Neural cell (in vitro differentiated cells): Measurements from ENCODE around the gene RBM15.

Experiments
- MXI1 ChIP-seq: fragments of 450-650 bp; conservative IDR thresholded peaks from 2 replicates; pipeline ENCODE4 v1.6.1; 2014; ENCODE audit warnings: antibody characterized with exemption, mild to moderate bottlenecking; ENCODE audit not compliant: poor library complexity, severe bottlenecking
- POLR2AphosphoS5 ChIP-seq: IDR thresholded peaks from 2 replicates; pipeline ENCODE4 v1.6.1; 2012
- TF ChIP-seq, protein P1 (sequence below): fragments of 450-650 bp; IDR thresholded peaks from 2 replicates; pipeline ENCODE4 v1.5.1; 2014; ENCODE audit warnings: antibody characterized with exemption, mild to moderate bottlenecking, moderate library complexity; ENCODE audit not compliant: poor library complexity, severe bottlenecking

DNA sequence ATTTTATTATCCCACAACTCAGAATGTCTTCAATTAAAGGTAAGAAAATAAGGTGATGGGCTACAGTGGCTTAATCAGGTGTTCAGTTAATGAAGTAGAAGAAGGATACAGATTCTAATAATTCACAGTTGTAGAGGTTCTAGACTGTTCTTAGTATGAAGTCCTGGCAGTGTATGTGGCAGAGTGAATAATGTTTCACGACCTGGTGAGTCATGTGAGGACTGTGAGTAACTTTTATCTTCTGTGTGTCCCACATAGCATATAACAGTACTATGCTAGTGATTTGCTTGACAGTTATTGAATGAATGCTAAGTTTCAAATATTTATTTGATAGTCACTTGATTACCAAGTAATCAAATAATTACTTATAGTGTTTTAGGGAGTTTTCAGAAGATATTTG, 31.6 kb downstream of the RBM15 start:
- TF ChIP-seq, protein P1, sequence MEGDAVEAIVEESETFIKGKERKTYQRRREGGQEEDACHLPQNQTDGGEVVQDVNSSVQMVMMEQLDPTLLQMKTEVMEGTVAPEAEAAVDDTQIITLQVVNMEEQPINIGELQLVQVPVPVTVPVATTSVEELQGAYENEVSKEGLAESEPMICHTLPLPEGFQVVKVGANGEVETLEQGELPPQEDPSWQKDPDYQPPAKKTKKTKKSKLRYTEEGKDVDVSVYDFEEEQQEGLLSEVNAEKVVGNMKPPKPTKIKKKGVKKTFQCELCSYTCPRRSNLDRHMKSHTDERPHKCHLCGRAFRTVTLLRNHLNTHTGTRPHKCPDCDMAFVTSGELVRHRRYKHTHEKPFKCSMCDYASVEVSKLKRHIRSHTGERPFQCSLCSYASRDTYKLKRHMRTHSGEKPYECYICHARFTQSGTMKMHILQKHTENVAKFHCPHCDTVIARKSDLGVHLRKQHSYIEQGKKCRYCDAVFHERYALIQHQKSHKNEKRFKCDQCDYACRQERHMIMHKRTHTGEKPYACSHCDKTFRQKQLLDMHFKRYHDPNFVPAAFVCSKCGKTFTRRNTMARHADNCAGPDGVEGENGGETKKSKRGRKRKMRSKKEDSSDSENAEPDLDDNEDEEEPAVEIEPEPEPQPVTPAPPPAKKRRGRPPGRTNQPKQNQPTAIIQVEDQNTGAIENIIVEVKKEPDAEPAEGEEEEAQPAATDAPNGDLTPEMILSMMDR = no peak
- no peak for TF ChIP-seq MXI1
- no peak for TF ChIP-seq POLR2AphosphoS5
